ENCODE measurements around the gene HSPA5. TPM values are rescaled to one million over a fixed set of nuclear protein-coding genes. Genes with fewer than 3 reads are reported as not detected.

The HSPA5 gene
- total and polyA plus RNA-seq, 10 of the 15 experiments (the other 5 are each of a cell fraction or from before 2014, with no cell fraction given): 39.8 to 517 (median 105) TPM

DNA sequence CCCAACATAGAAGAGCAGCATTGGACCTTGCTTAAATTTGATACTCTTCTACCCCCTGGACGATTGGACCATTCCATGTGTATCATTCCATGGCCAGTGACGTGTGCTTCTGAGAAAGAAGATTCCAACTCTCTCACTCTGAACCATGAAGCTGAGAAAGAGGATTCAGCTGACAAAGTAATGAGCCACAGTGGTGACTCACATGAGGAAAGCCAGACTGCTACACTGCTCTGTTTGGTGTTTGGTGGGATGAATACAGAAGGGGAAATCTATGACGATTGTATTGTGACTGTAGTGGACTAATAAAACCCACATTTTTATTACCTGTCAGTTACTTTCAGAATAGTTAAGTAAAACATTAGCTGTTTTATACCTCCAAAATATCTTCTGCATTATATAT, 7.5 kb downstream of the HSPA5 start (continued):
- TF ChIP-seq, protein P1, sequence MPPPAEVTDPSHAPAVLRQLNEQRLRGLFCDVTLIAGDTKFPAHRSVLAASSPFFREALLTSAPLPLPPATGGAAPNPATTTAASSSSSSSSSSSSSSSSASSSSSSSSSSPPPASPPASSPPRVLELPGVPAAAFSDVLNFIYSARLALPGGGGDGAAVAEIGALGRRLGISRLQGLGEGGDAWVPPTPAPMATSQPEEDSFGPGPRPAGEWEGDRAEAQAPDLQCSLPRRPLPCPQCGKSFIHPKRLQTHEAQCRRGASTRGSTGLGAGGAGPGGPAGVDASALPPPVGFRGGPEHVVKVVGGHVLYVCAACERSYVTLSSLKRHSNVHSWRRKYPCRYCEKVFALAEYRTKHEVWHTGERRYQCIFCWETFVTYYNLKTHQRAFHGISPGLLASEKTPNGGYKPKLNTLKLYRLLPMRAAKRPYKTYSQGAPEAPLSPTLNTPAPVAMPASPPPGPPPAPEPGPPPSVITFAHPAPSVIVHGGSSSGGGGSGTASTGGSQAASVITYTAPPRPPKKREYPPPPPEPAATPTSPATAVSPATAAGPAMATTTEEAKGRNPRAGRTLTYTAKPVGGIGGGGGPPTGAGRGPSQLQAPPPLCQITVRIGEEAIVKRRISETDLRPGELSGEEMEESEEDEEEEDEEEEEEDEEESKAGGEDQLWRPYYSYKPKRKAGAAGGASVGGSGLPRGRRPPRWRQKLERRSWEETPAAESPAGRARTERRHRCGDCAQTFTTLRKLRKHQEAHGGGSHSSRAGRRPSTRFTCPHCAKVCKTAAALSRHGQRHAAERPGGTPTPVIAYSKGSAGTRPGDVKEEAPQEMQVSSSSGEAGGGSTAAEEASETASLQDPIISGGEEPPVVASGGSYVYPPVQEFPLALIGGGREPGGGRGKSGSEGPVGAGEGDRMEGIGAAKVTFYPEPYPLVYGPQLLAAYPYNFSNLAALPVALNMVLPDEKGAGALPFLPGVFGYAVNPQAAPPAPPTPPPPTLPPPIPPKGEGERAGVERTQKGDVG (CRISPR knock-in tag; IDR thresholded peaks at IDR 0.05): no peak
- TF ChIP-seq, protein P2, sequence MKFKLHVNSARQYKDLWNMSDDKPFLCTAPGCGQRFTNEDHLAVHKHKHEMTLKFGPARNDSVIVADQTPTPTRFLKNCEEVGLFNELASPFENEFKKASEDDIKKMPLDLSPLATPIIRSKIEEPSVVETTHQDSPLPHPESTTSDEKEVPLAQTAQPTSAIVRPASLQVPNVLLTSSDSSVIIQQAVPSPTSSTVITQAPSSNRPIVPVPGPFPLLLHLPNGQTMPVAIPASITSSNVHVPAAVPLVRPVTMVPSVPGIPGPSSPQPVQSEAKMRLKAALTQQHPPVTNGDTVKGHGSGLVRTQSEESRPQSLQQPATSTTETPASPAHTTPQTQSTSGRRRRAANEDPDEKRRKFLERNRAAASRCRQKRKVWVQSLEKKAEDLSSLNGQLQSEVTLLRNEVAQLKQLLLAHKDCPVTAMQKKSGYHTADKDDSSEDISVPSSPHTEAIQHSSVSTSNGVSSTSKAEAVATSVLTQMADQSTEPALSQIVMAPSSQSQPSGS (IDR thresholded peaks at IDR 0.05; ENCODE audit: low read length): no peak
- TF ChIP-seq IKZF1 (conservative IDR thresholded peaks at IDR 0.05): no peak
- no peak for TF ChIP-seq KDM1A (IDR thresholded peaks at IDR 0.05; ENCODE audit: borderline replicate concordance)

DNA sequence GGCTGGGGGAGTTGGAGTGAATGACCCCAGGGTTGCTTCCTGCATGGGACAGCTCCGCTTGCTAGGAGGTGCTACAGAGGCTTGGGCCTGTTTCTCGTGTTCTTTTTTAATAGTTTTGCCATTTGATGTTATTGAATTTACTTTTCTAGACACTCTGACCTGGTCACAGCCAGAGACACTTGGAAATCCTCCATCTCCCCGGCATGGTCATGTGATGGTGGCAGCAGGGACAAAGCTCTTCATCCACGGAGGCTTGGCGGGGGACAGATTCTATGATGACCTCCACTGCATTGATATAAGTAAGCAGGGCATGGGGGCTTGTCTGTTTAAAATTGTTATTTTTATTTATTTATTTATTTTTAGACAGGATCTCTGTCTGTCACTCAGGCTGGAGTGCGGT, 13.4 kb downstream of the HSPA5 start:
- no peak for FAIRE-seq
- Histone ChIP-seq H3K4me1 (ENCODE audit: control insufficient read depth, insufficient read depth, low read length) (no peaks in the 10 kb centered on the region), H3K27me3 (replicated peaks in 1 of 2; ENCODE audit: control insufficient read depth in 2 of 2, insufficient read depth in 2 of 2, low read length in 1 of 2) (no peaks in the 10 kb centered on the region), H2AFZ (ENCODE audit: control insufficient read depth, low read depth, low read length) (no peak overlapping the region), H4K20me1 (ENCODE audit: control insufficient read depth, insufficient read depth) (no peaks in the 10 kb centered on the region), H3K9ac (ENCODE audit: control insufficient read depth, insufficient read depth, low read length) (no peak overlapping the region), H3K36me3 (ENCODE audit: control insufficient read depth in 2 of 2, insufficient read depth in 2 of 2, low read length in 1 of 2) (peaks cover 0 to 4% of the 10 kb centered on the region in 2 experiments; a peak in 1 of 4 replicates), H3K4me3 (no peak overlapping the region), H3K79me2 (ENCODE audit: control insufficient read depth, insufficient read depth, low read length) (no peaks in the 10 kb centered on the region), H3K4me2 (ENCODE audit: control insufficient read depth, insufficient read depth) (no peak overlapping the region), H3K9me3 (replicated peaks; ENCODE audit: control insufficient read depth, insufficient read depth, low read length) (no peaks in the 10 kb centered on the region), H3K27ac (ENCODE audit: control insufficient read depth, insufficient read depth) (no peak overlapping the region)
- ChIA-PET RAD21 (ENCODE audit: unreplicated experiment) (no interaction called here), CTCF (no interaction called here), SMC1A (ENCODE audit: uncharacterized antibody, unreplicated experiment) (no interaction called here), POLR2A (no interaction called here)
- ATAC-seq: no peak
- BruUV-seq (replicated peaks): no TSS peak
- in situ Hi-C loops (cut with MboI) (no loop called here), intact Hi-C loops (cut with micrococcal nuclease; ENCODE audit: unreplicated experiment) (no loop called here)
- no peak for DNase-seq (ENCODE audit: low read depth, low spot score)
- 100% methylated on average over 6 of the region's 6 CpGs for WGBS (ENCODE audit: insufficient coverage, insufficient replicate concordance, low lambda C conversion rate, missing lambda C conversion rate)
- TF ChIP-seq, protein P3, sequence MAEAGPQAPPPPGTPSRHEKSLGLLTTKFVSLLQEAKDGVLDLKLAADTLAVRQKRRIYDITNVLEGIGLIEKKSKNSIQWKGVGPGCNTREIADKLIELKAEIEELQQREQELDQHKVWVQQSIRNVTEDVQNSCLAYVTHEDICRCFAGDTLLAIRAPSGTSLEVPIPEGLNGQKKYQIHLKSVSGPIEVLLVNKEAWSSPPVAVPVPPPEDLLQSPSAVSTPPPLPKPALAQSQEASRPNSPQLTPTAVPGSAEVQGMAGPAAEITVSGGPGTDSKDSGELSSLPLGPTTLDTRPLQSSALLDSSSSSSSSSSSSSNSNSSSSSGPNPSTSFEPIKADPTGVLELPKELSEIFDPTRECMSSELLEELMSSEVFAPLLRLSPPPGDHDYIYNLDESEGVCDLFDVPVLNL (IDR thresholded peaks at IDR 0.05; ENCODE audit: low read depth, low read length): no peak
- TF ChIP-seq MYC (IDR thresholded peaks at IDR 0.05; ENCODE audit: insufficient read depth, insufficient read length, insufficient replicate concordance, low read length, severe bottlenecking): no peak
- TF ChIP-seq, protein P4, sequence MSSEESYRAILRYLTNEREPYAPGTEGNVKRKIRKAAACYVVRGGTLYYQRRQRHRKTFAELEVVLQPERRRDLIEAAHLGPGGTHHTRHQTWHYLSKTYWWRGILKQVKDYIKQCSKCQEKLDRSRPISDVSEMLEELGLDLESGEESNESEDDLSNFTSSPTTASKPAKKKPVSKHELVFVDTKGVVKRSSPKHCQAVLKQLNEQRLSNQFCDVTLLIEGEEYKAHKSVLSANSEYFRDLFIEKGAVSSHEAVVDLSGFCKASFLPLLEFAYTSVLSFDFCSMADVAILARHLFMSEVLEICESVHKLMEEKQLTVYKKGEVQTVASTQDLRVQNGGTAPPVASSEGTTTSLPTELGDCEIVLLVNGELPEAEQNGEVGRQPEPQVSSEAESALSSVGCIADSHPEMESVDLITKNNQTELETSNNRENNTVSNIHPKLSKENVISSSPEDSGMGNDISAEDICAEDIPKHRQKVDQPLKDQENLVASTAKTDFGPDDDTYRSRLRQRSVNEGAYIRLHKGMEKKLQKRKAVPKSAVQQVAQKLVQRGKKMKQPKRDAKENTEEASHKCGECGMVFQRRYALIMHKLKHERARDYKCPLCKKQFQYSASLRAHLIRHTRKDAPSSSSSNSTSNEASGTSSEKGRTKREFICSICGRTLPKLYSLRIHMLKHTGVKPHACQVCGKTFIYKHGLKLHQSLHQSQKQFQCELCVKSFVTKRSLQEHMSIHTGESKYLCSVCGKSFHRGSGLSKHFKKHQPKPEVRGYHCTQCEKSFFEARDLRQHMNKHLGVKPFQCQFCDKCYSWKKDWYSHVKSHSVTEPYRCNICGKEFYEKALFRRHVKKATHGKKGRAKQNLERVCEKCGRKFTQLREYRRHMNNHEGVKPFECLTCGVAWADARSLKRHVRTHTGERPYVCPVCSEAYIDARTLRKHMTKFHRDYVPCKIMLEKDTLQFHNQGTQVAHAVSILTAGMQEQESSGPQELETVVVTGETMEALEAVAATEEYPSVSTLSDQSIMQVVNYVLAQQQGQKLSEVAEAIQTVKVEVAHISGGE (CRISPR knock-in tag; IDR thresholded peaks at IDR 0.05): no peak
- TF ChIP-seq MXI1 (IDR thresholded peaks at IDR 0.05; ENCODE audit: low read depth, low read length): no peak
- no peak for TF ChIP-seq EZH2 (IDR thresholded peaks at IDR 0.05; ENCODE audit: borderline replicate concordance, control insufficient read depth, low read depth, low read length)
- no peak for TF ChIP-seq IRF4 (IDR thresholded peaks at IDR 0.05; ENCODE audit: low read depth, low read length)
- no peak for TF ChIP-seq NR2C2 (IDR thresholded peaks at IDR 0.05; ENCODE audit: borderline replicate concordance, control insufficient read depth, insufficient read length, low read depth)
